ENCODE measurements around the gene CDC45.
"Not testable (repeated sequence)": the region's sequence is repeated elsewhere in the genome, so short reads cannot be mapped to it uniquely, and the experiment has no call there.

Gene CDC45

DNA sequence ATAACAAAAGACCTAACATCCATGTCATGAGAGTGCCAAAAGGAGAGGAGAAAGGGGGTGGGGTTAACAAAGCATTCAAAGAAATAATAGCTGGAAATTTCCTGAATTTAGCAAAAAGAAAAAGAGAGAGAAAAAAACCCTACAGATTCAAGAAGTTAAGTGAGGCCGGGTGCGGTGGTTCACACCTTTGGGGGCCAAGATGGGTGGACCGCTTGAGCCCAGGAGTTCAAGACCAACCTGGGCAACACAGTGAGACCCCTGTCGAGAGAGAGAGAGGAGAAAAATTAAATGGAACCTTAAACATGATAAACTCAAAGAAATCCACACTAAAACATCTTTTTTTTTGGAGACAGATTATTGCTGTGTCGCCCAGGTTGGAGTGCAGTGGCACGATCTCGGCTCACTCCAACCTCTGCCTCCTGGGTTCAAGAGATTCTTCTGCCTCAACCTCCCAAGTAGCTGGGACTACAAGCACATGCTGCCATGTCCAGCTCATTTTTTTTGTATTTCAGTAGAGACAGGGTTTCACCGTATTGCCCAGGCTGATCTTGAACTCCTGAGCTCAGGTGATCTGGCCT is 53.4 kb downstream of the CDC45 start:
- DNase-seq, result no peak

DNA sequence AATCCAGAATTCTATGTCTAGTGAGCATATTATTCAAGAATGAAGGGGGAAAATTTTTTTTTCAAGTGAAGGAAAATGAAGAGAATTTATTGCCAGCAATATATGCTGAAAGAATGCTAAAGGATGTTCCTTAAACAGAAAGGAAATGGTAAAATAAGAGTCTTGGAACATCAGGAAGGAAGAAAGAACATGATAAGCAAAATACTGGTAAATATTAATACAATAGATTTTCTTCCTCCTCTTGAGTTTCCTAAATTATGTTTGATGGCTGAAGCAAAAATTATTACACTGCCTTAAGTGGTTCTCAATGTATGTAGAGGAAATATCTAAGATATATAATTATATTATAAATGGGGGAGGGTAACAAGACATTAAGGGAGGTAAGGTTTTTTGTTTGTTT is 54.1 kb downstream of the CDC45 start:
- no peak for DNase-seq

DNA sequence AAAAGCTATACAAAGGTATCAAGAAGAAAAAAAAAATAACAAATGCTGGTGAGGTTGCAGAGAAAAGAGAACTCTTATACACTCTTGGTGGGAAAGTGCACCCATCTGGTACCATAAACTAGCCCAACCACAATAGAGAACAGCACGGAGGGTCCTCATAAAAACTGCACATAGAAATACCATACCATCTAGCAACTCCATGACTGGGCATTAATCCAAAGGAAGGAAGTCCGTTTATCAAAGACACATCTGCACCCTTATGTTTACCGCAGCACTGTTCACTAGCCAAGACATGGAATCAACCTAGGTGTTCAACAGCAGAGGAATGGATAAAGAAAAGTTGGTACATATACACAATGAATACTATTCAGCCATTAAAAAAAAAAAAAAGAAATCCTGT is 55.3 kb downstream of the CDC45 start:
- no peak for DNase-seq

DNA sequence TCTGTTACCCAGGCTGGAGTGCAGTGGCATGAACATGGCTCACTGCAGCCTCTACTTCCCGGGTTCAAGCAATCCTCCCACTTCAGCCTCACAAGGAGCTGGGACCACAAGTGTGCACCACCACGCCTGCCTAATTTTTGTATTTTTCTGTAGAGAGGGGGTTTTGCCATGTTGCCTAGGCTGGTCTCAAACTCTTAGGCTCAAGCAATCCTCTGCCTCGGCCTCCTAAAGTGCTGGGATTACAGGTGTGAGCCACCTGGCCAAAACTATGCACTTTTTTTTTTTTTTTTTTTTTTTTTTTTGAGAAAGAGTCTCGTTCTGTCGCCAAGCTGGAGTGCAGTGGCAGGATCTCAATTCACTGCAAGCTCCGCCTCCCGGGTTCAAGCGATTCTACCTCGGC is 56.8 kb downstream of the CDC45 start:
- DNase-seq, result no peak

DNA sequence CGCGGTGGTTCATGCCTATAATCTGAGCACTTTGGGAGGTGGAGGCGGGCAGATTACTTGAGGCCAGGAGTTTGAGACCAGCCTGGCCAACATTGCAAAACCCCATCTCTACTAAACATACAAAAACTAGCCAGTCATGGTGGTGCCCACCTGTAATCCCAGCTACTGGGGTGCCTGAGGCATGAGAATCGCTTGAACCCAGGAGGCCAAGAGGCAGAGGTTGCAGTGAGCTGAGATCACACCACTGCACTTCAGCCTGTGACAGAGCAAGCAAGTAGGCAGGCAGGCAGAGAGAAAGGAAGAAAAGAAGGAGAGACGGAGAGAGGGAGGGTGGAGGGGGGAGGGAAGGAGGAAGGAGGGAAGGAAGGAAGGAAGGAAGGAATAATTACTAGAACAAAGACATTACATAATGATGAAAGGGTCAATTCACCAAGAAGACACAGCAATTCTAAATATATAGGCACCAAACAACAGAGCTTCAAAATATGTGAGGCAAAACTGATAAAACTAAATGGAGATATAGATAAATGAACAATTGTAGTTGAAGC is 58.3 kb downstream of the CDC45 start:
- DNase-seq, result no peak

DNA sequence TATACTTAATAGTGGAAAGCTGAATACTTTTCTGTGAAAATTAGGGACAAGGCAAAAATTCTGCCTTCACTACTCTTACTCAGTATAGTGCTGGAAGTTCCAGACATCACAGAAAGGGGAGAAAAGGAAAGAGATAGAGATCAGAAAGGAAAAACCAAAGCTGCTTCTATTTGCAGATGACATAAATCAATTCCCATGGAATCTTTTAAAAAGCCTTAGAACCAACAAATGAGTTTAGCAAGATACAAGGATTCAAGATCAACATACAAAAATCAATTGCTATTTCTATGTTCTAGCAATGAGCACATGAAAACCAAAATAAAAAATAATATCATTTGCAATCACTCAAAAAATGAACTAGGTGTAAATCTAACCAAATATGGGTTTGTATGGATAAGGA is 60.7 kb downstream of the CDC45 start:
- DNase-seq, result no peak

DNA sequence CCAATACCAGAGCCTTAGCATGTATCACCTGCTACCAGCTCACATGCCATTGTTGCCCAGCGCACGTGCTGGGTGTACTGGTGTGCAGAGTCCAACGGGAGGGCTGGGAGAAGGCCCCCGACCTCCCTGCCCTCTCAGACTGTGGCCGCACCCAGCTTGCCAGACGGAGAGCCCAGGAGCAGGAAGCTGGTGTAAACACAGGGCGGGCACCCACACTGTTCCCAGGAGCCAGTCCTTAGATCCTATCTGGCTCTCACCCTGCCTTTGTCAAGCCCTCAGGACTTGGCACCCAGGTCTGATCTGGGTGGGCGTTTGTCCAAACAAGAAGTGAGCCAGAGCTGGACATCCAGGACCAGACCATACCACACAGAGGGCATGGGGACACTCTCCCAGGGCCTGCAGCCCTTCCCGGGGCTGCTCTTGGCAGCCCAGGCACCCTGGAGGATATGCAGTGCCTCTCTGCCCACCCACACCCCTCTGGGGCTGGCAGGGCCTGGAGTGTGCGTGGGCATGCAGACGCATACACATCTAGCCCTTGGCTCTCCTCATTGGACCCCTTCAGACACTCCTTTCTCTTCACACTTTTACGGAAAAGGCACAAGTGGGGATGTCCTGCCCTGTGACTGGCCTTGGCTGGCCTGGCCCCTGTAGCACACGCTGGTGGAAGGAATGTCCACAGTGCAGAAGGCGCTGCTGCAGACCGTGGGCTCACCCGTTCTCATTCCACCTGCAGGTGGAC is 64.4 kb downstream of the CDC45 start:
- DNase-seq, result no peak

DNA sequence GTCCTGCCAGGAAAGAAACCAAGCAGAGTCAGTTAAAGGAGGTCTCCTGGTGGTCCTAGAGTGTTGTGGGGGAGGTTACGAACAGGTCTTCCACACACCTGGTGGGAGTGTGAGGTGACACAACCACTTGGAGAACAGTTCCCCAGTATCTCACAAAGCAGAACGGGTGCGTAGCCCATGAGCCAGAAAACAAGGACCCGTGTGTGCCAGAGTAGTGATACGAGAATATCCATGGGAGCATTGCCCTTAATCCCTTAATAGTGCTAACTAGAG is 66.2 kb downstream of the CDC45 start:
- DNase-seq, result no peak

DNA sequence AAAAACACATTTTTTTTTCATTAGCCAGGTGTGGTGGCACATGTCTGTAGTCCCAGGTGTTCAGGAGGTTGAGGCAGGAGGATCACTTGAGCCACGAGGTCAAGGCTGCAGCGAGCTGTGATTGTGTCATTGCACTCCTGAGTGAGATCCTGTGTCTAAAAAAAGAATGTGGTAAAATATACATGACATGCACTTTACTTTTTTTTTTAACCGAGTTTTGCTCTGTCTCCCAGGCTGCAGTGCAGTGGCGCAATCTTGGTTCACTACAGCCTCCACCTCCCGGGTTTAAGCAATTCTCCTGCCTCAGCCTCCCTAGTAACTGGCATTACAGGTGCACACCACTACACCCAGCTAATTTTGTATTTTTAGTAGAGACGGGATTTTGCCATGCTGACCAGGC is 67.0 kb downstream of the CDC45 start:
- DNase-seq, result no peak

DNA sequence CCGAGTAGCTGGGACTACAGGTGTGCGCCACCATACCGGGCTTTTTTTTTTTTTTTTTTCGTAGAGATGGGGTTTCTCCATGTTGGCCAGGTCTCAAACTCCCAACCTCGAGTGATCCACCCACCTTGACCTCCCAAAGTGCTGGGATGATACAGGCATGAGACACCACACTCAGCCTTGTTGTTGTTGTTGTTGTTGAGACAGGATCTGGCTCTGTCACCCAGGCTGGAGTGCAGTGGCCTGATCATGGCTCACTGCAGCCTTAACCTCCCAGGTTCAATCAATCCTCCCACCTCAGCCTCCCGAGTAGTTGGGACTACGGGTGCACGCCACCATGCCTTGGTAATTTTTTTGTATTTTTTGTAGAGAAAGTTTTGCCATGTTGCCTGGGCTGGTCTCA is 67.9 kb downstream of the CDC45 start:
- DNase-seq, result no peak

DNA sequence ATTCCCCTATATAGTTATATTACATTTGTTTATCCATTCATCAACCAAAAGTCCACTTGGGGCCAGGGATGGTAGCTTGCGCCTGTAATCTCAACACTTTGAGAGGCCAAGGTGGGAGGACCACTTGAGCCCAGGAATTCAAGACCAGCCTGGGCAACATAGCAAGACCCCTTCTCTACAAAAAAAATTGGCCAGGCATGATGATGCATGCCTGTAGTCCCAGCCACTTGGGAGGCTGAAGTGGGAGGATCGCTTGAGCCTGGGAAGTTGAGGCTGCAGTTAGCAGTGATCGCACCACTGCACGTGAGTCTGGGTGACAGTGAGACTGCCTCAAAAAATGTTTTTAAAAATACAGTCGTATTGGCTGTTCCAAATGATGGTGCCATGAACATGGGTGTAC is 68.7 kb downstream of the CDC45 start:
- not testable (repeated sequence) for DNase-seq

DNA sequence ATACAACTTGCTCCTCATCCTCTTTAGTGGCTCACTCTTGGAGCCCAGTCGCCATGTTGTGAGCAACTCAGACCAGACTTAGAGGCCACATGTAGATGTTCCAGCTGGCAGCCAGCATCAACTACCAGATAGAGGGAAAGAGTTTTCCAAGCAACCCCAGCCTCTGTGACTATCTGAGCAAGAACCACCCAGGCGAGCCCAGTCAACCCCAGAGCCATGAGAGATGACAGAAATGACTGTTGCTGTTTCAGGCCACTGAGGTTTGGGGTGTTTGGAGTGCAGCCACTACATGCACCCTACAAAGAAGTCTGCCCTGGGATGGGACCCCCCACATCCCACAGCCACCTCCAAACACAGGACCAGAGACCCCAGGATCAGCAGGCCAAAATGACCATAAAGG is 69.2 kb downstream of the CDC45 start:
- DNase-seq, result no peak

DNA sequence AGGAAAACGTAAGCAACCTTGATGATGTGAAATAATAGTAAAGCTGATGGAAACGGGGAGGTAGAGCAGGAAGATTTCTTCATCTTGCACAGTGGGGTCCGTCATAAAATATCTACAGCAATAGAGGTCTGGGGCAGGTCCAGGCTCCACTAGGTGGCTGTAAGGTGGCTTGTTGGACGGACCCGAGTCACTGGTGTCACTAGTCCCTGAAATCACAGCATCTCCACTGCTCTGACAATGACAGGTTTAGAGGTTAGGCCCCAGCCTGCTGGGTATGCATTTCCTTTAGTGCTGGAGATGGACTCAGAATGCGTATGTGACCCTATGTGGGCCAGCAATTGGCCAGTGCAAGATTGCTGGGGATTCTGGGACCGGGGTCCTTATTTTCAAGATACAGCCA is 69.7 kb downstream of the CDC45 start:
- no peak for DNase-seq

DNA sequence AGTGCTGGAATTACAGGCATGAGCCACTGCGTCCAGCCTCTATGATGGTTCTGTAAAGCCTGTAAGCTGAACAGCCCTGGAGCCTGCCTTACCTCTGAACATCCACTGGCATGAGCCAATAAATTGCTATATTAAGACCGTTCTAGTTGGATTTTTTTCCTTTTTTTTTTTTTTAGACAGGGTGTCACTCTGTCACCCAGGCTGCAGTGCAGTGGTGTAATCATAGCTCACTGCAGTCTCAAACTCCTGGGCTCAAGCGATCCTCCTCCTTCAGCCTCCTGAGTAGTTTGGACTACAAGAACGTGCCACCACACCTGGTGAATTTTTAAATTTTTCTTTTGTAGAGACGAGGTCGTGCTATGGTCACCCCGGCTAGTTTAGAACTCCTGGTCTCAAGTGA is 70.7 kb downstream of the CDC45 start:
- DNase-seq, result no peak

DNA sequence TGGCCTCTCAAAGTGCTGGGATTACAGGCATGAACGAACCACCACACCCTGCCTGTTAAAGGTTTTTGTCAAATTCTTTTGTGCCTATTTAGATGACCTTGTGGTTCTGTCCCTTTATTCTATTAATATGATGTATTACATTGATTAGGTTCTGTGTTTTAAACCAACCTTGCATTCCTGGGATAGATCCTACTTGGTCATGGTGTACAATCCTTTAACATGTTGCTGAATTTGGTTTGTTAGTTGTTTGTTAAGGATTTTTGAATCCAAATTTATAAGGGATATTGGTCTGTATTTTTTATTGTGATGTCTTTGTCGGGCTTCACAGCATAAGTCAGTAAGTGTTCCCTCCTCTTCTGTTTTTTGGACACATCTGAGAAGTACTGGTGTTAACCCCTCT is 73.5 kb downstream of the CDC45 start:
- no peak for DNase-seq

DNA sequence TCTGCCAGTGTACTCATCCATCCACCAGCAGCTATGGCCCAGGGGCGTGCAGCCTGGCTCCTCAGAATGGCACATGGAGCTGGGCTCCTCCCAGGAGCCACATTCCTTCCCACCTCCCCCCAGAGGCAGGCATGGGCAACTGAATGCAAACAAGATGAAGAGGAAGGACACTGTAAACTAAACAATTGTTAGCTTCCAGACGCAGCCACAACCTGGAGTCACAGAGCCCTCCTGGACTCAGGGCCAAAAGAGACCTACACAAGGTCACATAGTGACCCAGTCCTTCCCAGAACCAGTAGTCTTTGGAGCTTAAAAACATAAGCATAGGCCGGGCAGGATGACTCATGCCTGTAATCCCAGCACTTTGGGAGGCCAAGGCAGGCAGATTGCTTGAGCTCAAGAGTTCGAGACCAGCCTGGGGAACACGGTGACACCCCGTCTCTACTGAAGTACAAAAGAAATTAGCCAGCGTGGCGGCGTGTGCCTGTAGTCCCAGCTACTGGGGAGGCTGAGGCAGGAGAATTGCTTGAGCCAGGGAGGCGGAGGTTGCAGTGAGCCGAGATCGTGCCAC is 75.2 kb downstream of the CDC45 start:
- no peak for DNase-seq

DNA sequence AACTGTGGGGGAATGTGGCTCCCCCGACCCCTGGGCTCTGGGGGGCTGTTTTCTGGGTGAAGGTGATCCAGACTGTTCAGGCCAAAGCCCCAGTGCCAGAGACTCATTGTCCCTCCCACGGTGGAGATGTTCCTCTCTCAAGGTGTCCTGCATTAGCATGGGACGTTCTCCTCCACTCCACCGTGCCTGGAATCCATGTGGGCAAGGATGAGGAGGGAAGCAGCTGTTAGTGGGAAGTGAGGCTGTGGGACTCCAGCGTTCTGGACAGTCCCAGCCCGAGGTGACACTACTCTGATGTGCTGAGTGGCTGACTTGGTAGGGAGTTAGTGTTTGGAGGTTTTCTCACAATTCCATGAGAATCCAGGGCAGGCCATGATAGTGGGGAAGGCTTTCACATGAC is 75.9 kb downstream of the CDC45 start:
- no peak for DNase-seq

DNA sequence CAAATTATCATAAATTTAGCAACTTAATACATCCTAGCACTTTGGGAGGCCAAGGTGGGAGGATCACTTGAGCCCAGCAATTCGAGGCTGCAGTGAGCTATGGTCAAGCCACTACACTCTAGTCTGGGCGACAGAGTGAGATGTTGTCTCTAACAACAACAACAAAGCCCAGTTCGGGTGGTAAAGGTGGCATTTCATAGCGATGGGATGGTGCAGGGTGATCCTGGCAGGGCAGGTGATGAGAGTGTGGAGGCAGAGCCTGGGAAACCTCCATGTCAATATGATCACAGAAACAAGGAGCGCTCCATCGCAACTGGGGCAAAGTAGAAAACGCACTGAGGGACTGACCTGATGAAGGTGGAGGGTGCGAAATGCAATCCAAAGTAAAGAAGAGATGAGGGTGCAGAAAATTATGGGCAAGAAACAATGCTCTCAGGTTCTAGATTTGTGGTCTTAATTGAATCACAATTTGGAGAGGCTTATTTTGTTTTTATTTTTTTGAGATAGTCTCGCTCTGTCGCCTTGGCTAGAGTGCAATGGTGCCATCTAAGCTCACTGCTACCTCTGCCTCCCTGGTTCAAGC is 77.3 kb downstream of the CDC45 start:
- DNase-seq, result no peak

DNA sequence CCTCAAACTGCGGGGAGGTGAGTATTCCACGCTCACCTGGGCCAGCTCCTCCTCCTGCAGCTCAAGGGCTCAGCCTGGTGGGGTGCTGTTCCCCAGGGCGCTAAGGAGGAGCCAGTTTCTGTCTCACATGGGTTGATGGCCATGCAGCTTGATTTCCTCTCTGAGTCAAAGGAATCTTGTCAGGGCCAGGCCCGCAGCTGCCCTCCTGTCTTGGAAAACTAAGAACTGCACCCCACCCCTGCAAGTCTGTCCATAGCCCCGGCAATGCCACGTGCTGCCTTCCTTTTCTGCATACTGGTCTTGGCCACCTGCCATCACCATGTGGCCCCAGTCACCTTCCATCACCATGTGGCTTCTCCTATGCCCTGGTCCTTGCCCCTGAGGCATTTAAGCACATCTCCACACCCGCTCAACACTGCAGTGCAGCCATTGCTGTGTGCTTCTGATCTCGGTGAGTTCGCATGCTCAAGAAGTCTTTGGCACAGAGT is 79.6 kb downstream of the CDC45 start:
- DNase-seq, result no peak

DNA sequence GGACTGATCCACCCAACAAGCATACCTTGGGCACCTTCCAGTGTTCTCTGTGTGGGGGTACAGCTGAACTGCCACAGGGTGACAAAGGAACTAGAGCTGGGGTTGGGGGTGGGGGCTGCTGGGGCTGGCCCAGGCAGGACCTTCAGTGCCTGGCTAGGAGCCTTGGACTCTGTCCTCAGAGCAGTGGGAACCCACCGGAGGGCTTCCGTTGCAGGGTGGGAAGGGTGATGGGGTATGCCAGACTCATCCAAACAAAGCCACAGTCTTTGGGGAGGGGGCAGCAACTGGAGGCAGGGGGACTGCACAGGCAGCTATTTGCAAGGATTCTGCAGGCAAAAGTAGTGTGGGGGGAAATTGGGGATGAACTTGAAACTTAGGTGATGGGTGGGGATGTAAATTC is 80.2 kb downstream of the CDC45 start:
- no peak for DNase-seq

DNA sequence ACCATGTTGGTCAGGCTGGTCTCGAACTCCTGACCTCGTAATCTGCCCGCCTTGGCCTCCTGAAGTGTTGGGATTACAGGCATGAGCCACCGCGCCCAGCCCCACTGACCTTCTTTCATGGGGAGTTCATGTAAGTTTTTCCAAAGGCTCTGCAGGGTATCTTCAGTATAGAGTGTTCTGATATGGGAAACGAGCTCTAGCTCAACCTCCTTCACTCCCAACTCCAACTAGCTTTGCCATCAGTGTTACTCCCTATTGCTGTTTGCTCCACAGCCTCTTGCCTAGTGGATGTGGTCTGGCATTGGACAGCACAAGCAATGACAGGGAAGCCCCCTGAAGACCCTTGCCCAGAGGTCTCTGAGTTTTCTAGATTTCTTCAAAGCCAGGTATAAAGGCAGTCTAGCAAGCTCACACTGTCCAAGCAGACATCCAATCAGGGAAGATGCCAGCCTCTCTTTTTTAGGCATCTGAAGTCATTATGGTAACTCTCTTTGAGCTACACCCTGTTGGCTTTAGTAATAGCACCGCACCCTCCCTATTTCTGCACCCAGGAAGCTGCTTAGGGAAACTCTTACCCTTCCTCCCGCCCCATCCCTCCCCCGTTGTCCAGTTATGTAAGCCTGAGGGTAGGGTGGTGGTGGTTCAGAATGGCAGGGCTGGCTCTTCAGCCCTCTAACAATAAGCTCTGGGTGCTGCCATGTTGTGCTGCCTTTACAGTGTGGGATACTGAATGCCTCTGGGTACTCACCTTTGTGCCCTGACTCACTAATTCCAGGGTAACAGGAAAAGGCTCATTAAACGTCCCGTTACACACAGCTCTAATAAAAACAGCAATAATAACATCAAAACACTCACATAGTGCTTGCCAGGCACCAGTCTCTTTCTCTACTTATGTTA is 85.9 kb downstream of the CDC45 start:
- DNase-seq, result no peak

DNA sequence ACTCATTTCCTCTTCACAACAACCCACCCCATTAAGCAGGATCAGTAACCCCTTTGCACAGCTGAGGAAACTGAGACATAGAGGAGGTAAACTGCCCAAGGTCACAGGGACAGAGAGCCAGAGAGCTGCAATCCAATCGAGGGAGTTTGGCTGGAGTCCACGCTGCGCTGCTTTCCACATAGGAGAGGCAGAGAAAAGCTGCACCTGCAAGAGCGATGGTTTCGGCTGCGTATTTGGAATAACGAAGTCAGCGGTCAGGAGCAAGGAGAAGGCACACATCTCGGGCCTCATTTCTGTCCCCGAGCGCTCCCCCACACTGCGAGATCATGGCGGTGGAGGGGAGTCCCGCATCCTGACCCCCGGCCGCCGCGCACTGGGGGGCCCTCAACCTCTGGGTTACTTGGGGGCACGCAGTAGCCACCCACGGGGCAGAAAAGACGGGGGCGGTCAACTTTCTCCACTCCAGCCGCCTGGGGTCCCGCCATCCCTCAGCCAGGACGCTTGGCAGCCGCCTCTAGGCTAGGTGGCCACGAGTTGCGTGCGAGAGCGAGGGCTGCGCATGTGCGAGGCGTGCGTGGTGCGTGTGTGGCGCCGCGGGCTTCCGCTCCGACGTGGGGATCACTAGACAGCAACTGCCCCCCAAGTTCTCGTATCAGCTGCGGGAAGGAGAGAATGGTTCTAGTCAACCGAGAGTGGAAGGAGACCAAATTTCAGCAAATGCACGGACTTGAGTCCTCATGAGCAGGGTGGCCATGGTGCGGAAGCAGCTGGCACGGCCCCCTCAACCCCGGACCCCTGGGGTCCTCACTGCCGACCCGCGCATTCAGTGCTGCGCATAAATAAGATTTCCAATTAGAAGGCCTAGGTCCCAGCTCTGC is 86.8 kb downstream of the CDC45 start:
- no peak for DNase-seq
